Frontal cortex (tissue), 4 donors: ENCODE results near the gene RAPGEF3. TPM values are rescaled to one million over a fixed set of nuclear protein-coding genes. Genes with fewer than 3 reads are reported as not detected.

Source experiments
- DNase-seq, 2 donors: peaks; one replicate each; pipeline ENCODE4 v3.0.0; 2012; ENCODE audit warnings: low spot score in 2 of 2
- FAIRE-seq: peaks from 2 replicates; lab custom pipeline; 2012; peaks lifted over from hg19 to GRCh38; lab: Jason Lieb, UNC
- total RNA-seq: library from RNA; depleted of rRNA; stranded (reverse); fragments of >200 nt; gene quantifications from one replicate; pipeline ENCODE4 v1.2.3, GENCODE V29; 2014
- donor health status: control.
- donor health status: control.
- donor health status: control.

Gene RAPGEF3
- total RNA-seq, 1 donor from 2014 or later = 7.7 TPM

- FAIRE-seq (no peak), DNase-seq (no peak)
These were observed 26.2 kb downstream of the RAPGEF3 start for GRCh38 chr12:47732504-47732903.

GRCh38 chr12:47731723-47732122 is 27.0 kb downstream of the RAPGEF3 start:
- DNase-seq (no peak), FAIRE-seq (no peak)

- no peak for DNase-seq
- no peak for FAIRE-seq
These were observed 28.3 kb downstream of the RAPGEF3 start for GRCh38 chr12:47730341-47730744.

- no peak for FAIRE-seq
- no peak for DNase-seq
These were observed 29.4 kb downstream of the RAPGEF3 start for GRCh38 chr12:47729233-47729632.

DNA sequence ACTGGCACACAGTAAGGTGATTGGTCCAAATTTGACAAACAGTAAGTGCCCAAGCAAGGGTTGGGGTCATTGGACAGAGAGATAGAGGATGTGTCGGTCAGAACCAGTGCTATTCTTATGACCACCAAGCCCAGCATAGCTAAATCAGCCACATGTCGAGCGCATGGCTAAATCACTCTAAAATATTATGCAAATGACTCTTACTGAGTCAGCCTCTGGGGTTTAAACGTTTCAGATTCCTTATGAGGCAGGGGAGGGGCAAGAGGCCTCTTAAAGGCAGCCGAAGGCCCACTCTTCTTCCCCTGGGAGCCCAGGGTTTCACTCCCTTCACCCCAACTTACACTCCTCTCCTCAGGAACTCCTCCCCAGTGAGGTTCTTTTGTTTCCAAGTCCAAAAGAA is 32.8 kb downstream of the RAPGEF3 start:
- no peak for FAIRE-seq
- no peak for DNase-seq

DNA sequence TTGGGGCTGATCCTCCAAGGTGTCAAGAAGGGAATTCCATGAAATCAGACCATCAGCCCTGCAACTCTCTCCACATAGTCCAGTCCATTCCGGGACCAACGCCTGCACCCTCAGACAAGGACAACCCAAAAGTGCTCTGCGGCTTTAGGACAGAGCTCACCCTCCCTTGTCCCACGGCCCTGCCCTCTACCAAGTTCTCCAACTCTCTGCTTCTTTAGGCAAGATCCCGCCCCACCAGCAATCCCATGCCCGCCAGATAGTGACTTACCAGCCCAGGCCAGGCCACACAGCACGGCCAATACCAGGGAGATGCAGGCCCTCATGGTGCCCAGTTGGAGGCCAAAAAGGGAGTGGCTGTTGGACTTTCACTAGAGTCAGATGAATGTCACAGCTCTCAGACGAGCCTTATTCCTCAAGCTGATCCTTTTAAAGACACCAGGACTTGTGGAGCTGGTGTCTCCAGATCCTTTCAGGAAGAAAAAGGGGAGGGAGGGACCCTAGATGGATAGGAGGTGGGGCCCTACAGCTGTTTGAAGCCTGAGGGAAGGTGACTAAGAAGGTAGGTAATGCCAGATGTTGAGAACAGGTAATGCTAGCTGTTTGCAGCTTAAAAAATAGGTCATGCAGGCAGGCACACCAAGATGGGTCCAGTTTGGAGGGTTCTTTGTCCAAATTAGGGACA is 33.4 kb downstream of the RAPGEF3 start, which contains the start of gene ENDOU:
Gene ENDOU (minus strand): TSS at position 400 of the 682 bp plus-strand sequence. CDS start 77 bp downstream, at position 323.
- DNase-seq = no peak
- FAIRE-seq = no peak

GRCh38 chr12:47722941-47723631 is 35.6 kb downstream of the RAPGEF3 start:
- DNase-seq = no peak
- no peak for FAIRE-seq

DNA sequence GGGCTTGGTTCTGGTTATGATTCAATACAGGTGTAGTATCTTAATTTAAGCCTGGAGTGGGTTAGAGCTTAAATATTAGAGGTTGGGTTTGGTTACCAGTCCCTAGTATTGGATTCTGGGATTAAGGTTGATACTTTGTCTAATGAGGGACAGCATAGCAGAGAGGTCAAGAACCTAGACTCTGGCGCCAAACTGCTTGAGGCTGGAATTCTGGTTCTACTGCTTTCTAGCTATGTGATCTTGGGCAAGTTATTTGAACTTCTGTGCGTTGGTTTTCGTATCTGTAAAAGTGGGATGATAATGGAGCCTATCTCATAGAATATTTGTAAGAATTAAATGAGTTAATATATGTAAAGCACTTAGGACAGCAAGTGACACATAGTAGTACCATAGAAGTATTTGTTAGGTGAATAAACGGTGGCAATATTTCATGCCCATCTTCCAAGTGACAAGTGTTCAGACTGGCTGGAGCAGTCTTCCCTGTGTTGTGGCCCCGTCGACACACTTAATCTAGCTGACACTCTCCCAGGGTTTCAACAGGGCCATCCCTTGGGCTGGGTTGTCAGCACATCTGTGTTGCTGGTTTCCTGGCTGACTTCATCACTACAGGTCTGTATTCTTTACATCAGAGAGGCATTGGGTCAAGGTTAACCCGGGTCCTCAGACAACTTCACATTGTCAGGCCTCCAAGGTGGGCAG is 36.4 kb downstream of the RAPGEF3 start:
- FAIRE-seq = no peak
- no peak for DNase-seq

DNA sequence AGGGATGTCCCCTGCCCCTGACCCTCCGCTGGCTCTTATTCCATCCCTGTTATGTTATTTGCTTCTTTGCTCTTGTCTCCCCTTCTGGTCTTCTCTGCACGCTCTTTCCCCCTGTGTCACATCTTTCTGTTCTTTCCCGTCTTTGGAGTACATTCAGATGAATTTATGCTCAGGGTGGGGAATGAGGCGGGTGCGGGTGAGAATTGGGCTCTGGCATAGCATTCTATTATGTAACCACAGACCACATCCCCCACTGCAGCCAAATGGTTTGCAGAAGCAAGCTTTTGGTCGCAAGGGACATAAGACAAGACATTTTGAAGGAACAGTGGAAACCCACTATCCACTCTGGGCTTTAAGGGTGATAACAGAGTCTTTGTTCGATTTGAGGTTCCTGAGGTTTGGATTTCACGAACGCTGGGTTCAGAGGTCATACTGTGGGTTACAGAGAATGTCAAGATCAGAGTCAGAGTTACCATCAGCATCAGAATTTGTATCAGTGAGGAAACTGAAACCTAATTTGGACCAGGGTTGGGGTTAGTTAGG is 37.2 kb downstream of the RAPGEF3 start:
- DNase-seq (no peak), FAIRE-seq (no peak)

- DNase-seq (no peak), FAIRE-seq (no peak)
These were observed 40.1 kb downstream of the RAPGEF3 start for GRCh38 chr12:47718531-47718930.

GRCh38 chr12:47717443-47718193 is 41.1 kb downstream of the RAPGEF3 start:
- FAIRE-seq = no peak

DNA sequence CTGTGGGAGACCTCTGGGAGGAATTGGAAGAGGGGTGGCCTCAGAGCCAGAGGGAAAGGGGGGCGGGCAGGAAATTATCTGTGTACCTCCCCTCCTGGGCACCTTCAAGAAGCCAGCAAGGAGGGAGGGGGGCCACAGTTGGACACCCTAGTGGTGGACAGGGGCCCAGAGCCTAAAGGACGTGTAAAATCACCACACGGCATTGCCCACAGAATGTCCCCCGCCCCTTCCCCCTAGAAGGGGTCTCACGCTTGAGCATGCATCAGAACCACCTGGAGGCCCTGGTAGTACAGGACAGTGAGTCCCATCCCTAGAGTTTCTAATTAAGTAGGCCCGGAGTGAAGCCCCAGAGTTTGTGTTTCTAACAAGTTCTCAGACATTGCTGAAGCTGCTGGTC is 41.6 kb downstream of the RAPGEF3 start:
- DNase-seq = no peak

More at GRCh38 chr12:47717443-47718193, 41.1 kb downstream of the RAPGEF3 start:
- DNase-seq = peak; percentile 58 to 82

DNA sequence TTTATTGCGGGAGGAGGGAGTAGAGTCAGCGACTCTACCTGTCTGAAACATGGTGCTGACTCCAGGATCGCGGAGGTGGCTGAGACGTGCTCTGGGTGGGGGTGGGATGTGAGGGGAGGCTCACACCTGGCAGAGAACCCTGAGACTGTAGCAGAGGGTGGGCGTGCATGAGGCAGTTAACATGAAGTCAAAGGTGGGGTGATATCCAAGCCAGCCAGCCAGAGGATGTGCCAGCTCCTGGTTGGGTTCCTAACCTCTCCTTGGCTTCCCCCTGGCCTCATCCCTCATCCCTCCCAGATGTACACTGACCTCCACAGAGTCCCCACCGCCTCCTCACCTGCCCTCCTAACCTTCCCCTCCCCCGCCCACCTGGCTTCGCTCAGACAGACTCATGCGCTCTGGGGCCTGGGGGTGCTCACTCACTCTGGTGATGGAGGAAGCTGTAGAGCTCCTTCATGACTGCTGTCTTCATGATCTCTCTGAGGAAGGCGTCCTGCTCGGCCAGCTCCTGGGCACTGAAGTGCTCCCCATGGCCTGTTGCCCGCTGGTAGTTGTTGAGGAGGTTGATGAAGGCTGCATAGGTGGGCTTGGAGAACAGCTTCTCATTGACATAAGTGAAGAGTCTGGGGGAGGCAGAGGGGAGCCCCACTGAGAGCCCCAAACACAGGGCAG is 42.7 kb downstream of the RAPGEF3 start:
- FAIRE-seq (no peak), DNase-seq (no peak)

More for the DNA sequence above, 41.6 kb downstream of the RAPGEF3 start:
- no peak for FAIRE-seq

GRCh38 chr12:47715393-47715876 is 43.2 kb downstream of the RAPGEF3 start:
- no peak for FAIRE-seq
- peak; percentile 54 to 74 for DNase-seq

DNA sequence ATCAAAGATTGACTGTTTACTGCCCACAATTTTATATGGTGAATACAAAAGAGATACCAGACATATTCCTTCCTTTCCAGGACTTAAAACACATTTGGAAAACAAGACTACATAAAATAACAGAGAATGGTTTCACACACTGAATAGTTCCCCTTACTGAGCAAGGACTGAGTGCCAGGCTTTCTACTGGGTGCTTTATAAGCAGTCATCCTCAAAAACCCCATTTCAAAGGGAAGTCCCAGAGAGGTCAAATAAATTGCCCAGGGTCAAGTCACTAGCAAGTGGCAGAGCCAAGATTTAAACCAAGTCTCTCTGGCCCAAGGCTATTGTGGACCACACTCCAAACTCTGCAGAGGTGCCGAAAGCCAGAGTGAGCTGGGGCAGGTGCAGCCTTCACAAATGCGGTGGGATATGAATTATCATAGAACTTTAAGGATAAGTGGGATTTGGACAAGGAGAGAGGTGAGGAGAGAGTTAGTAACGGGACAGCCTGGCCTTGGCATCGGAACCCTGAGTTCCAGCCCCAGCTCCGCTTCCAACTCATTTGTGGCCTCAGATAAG is 43.8 kb downstream of the RAPGEF3 start:
- DNase-seq = no peak
- FAIRE-seq = no peak

DNA sequence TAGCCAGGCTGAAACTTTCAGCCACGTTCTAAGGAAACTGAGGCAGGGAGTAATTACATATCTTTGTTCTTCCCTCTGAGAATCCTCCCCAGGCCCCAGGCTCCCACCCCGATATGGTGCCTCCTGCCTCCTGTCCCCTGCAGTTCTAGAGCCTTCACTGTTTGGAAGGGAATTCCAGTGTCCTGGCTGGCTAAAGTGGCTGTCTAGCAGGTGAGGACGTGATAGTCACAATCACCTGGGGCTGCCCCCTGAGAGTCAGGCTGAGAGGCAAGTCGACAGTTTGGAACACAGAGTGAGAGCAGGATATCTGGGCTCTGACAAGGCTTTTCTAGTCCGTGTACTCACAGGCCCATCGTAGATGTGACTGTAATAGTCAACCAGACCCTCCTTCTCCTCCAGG is 46.5 kb downstream of the RAPGEF3 start:
- DNase-seq = no peak

GRCh38 chr12:47711448-47711847 is 47.2 kb downstream of the RAPGEF3 start:
- FAIRE-seq = no peak
- DNase-seq = no peak

More for the DNA sequence above, 46.5 kb downstream of the RAPGEF3 start:
- FAIRE-seq = no peak

GRCh38 chr12:47710278-47710677 is 48.4 kb downstream of the RAPGEF3 start:
- DNase-seq (no peak), FAIRE-seq (no peak)

DNA sequence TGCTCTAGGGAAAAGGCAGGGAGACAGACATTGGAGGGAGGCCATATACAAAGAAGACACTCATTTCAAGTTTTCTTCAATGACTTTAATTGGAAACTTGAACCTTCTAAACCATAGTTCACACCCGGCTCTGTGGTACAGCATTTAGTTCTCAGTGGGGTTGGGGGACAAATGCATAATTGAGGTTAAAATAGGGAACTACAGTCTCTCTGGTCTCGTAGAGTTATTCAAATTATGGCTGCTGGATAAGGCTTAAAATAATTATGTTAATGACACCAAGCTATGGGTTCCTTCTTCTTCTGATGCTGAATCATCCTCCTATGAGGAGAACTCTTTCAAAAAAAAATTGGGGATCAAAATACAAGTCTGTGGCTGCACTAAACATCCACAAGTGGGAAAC is 49.0 kb downstream of the RAPGEF3 start:
- FAIRE-seq (no peak), DNase-seq (no peak)
